ENCODE measurements around the gene TUBB4A.

DNA sequence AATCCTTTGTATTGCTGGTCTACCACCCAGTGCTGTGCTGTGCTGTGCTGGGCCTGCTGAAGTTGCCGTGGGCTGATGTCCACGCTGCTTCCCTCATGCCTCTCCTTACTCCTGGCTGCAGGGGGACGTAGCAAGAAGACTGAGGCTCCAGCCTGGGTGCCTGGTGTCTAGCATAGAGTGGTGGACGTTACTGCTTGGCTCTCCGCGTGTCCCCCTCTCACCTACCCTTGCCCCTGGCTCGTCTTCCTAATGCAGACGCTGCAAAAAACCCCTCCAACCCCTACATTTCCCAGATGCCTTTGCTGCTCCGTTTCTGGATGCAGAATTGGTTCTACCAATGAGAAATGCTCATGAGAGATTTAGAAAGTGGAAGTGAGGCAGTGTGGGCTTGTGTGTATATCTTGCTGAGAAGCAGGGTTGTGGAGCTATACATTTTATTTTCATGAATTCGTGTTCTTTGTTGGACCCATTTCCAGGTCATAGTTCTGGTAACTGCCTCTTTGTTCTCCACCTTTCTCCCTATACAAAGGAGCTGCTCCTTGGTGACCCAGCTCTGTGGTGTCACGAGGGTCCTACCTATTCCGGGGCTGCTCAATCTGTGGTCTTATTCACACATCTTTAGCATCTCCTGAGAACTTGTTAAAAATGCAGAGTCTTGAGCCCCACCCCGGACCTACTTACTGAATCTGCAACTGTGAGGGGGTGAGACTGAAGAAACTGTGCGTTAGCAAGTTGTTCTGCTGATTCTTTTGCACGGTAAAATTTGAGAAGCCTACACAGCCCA, 12.6 kb downstream of the TUBB4A start:
- TF ChIP-seq, protein P1, sequence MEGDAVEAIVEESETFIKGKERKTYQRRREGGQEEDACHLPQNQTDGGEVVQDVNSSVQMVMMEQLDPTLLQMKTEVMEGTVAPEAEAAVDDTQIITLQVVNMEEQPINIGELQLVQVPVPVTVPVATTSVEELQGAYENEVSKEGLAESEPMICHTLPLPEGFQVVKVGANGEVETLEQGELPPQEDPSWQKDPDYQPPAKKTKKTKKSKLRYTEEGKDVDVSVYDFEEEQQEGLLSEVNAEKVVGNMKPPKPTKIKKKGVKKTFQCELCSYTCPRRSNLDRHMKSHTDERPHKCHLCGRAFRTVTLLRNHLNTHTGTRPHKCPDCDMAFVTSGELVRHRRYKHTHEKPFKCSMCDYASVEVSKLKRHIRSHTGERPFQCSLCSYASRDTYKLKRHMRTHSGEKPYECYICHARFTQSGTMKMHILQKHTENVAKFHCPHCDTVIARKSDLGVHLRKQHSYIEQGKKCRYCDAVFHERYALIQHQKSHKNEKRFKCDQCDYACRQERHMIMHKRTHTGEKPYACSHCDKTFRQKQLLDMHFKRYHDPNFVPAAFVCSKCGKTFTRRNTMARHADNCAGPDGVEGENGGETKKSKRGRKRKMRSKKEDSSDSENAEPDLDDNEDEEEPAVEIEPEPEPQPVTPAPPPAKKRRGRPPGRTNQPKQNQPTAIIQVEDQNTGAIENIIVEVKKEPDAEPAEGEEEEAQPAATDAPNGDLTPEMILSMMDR (IDR thresholded peaks at IDR 0.05): no peak
- no peak for TF ChIP-seq POLR2A (IDR thresholded peaks at IDR 0.05)
- no peak for TF ChIP-seq POLR2AphosphoS5 (IDR thresholded peaks at IDR 0.05)
